ENCODE data around the gene MRPL48. TPM values are rescaled to one million over a fixed set of nuclear protein-coding genes. Genes with fewer than 3 reads are reported as not detected.

The MRPL48 gene
- total and polyA plus RNA-seq, 10 donors, result 10.7 to 46.6 (median 25.3) TPM

DNA sequence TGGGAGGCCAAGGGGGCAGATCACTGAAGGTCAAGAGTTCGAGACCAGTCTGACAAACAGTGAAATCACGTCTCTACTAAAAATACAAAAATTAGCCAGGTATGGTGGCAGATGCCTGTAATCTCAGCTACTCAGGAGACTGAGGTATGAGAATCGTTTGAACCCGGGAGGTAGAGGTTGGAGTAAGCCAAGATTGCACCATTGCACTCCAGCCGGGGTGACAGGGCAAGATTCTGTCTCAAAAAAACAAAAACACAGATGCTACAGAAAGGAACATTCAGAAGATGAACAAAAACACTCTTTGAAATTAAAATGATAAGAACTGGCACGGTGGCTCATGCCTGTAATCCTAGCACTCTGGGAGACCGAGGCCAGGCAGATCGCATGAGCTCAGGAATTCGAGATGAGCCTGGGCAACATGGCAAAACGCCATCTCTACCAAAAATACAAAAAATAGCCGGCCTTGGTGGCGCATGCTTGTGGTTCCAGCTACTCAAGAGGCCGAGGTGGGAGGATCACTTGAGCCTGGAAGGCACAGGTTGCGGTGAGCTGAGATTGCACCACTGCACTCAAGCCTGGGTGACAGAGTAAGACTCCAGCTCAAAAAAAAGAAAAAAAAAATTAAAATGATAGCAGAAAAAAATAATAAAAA is 35.3 kb upstream of the MRPL48 start:
- H3K4me1 ChIP-seq, result peaks cover 0 to 82% (median 27%) of the 10 kb centered on the region in 6 donors
- TF ChIP-seq POLR2A (IDR thresholded peaks at IDR 0.05) (no peak), POLR2AphosphoS5 (IDR thresholded peaks at IDR 0.05) (no peak)
- TF ChIP-seq, protein P1, sequence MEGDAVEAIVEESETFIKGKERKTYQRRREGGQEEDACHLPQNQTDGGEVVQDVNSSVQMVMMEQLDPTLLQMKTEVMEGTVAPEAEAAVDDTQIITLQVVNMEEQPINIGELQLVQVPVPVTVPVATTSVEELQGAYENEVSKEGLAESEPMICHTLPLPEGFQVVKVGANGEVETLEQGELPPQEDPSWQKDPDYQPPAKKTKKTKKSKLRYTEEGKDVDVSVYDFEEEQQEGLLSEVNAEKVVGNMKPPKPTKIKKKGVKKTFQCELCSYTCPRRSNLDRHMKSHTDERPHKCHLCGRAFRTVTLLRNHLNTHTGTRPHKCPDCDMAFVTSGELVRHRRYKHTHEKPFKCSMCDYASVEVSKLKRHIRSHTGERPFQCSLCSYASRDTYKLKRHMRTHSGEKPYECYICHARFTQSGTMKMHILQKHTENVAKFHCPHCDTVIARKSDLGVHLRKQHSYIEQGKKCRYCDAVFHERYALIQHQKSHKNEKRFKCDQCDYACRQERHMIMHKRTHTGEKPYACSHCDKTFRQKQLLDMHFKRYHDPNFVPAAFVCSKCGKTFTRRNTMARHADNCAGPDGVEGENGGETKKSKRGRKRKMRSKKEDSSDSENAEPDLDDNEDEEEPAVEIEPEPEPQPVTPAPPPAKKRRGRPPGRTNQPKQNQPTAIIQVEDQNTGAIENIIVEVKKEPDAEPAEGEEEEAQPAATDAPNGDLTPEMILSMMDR (IDR thresholded peaks at IDR 0.05 in 8 of 11, conservative IDR thresholded peaks at IDR 0.05 in 3 of 11), result no peak
- H3K4me3 ChIP-seq, result no peak overlapping the region
- H3K9me3 ChIP-seq, result no peaks in the 10 kb centered on the region
- H3K27me3 ChIP-seq (replicated peaks in 1 of 7), result no peaks in the 10 kb centered on the region
- DNase-seq, result no peak
- 86 to 89% (median 87%) methylated on average over 14 of the region's 14 CpGs for WGBS, 5 donors
- no peak overlapping the region for H3K27ac ChIP-seq
- intact Hi-C loops (cut with DNase I; ENCODE audit: low total_unique reads), result no loop called here
- peaks cover 0 to 9% (median 0%) of the 10 kb centered on the region in 6 donors for H3K36me3 ChIP-seq

DNA sequence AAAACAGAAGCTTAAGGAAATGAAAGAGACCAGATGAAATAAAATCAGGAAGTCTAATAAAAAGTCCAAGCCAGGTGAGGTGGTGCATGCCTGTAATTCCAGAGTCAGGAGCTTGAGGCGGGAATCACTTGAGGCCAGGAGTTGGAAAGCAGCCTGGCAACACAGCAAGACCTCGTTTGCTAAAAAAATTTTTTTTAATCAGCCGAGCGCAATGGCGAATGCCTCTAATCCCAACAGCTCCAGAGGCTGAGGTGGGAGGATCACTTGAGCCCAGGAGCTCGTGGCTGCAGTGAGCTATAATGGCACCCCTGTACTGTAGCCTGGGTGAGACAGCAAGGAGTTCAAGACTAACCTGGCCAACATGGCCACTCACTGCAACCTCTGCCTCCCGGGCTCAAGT is 34.8 kb upstream of the MRPL48 start:
- Histone ChIP-seq H3K4me1 (peaks cover 0 to 82% (median 31%) of the 10 kb centered on the region in 6 donors), H3K4me3 (no peak overlapping the region), H3K36me3 (peaks cover 0 to 9% (median 0%) of the 10 kb centered on the region in 6 donors), H3K27me3 (replicated peaks in 1 of 7) (no peaks in the 10 kb centered on the region), H3K27ac (no peak overlapping the region), H3K9me3 (no peaks in the 10 kb centered on the region)
- 85 to 92% (median 90%) methylated on average over 7 of the region's 7 CpGs for WGBS, 5 donors
- TF ChIP-seq POLR2AphosphoS5 (IDR thresholded peaks at IDR 0.05) (no peak), POLR2A (IDR thresholded peaks at IDR 0.05) (no peak)
- TF ChIP-seq, protein P1 (IDR thresholded peaks at IDR 0.05 in 8 of 11, conservative IDR thresholded peaks at IDR 0.05 in 3 of 11), result no peak
- intact Hi-C loops (cut with DNase I; ENCODE audit: low total_unique reads), result no loop called here
- no peak for DNase-seq

DNA sequence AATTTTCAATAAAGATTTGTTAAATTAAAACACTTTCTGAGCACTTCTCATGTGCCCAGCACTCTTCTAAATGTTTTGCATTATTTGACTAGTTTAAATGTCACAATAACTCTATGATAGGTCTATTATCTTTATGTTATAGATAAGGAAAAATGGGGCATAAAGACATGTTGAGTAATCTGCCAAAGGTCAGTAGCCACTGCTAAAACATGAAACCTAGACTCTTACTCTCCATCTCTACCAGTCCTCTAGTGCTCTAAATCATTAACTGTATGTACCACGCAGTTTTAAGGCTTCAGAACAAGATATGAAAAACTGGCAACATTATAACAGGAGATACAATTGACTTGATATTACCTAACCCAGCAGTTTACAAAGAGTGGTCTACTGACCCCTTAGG is 33.7 kb upstream of the MRPL48 start:
- Histone ChIP-seq H3K27me3 (replicated peaks in 1 of 7) (no peaks in the 10 kb centered on the region), H3K9me3 (no peaks in the 10 kb centered on the region), H3K36me3 (peaks cover 0 to 9% (median 0%) of the 10 kb centered on the region in 6 donors), H3K4me1 (peaks cover 10 to 85% (median 41%) of the 10 kb centered on the region in 6 donors), H3K4me3 (no peak overlapping the region), H3K27ac (no peak overlapping the region)
- TF ChIP-seq, protein P1 (IDR thresholded peaks at IDR 0.05 in 8 of 11, conservative IDR thresholded peaks at IDR 0.05 in 3 of 11), result no peak
- TF ChIP-seq POLR2A (IDR thresholded peaks at IDR 0.05), result no peak
- TF ChIP-seq POLR2AphosphoS5 (IDR thresholded peaks at IDR 0.05), result no peak
- intact Hi-C loops (cut with DNase I; ENCODE audit: low total_unique reads), result no loop called here
- DNase-seq, result no peak
- WGBS, 5 donors, result 91 to 97% (median 95%) methylated on average over 1 of the region's 1 CpG

DNA sequence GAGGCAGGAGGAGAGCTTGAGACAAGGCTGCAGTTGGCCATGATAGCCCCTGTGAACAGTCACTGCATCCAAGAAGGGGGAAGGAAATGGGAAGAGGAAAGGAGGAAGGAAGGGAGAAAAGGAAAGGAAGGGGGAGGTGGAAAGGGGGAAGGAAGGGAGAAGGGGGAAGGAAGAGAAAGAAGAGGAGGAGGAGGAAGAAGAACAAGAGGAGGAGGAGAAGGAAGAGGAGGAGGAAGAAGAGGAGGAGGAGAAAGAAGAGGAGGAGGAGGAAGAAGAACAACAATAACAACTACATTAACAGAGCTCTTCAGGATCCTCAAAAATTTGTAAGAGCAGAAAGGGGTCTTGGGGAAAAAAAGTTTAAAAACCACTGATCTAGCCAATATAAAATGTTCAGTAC is 32.0 kb upstream of the MRPL48 start:
- no peaks in the 10 kb centered on the region for H3K27me3 ChIP-seq (replicated peaks in 1 of 7)
- no peak for DNase-seq
- H3K4me1 ChIP-seq, result peaks cover 18 to 84% (median 37%) of the 10 kb centered on the region in 6 donors
- intact Hi-C loops (cut with DNase I; ENCODE audit: low total_unique reads), result no loop called here
- no peak for TF ChIP-seq POLR2A (IDR thresholded peaks at IDR 0.05)
- no peak for TF ChIP-seq POLR2AphosphoS5 (IDR thresholded peaks at IDR 0.05)
- TF ChIP-seq, protein P1 (IDR thresholded peaks at IDR 0.05 in 8 of 11, conservative IDR thresholded peaks at IDR 0.05 in 3 of 11), result no peak
- H3K4me3 ChIP-seq, result no peak overlapping the region
- no peak overlapping the region for H3K27ac ChIP-seq
- H3K9me3 ChIP-seq, result no peaks in the 10 kb centered on the region
- H3K36me3 ChIP-seq, result peaks cover 0 to 9% (median 0%) of the 10 kb centered on the region in 6 donors
